WI38 (cell line): ENCODE data around the gene ZSWIM8.

Experiments
- H3K4me3 ChIP-seq: 2 replicates; pipeline ENCODE4 v1.5.1; 2011; ENCODE audit warnings: low read depth, mild to moderate bottlenecking, control low read depth, low read length
- TF ChIP-seq, protein P1 (sequence below): IDR thresholded peaks from 2 replicates; pipeline ENCODE4 v1.5.1; 2012; ENCODE audit warnings: low read depth, mild to moderate bottlenecking, control low read depth, low read length

The ZSWIM8 gene

GRCh38 chr10:73800560-73801252 lies 15.3 kb downstream of the ZSWIM8 start:
- TF ChIP-seq, protein P1, sequence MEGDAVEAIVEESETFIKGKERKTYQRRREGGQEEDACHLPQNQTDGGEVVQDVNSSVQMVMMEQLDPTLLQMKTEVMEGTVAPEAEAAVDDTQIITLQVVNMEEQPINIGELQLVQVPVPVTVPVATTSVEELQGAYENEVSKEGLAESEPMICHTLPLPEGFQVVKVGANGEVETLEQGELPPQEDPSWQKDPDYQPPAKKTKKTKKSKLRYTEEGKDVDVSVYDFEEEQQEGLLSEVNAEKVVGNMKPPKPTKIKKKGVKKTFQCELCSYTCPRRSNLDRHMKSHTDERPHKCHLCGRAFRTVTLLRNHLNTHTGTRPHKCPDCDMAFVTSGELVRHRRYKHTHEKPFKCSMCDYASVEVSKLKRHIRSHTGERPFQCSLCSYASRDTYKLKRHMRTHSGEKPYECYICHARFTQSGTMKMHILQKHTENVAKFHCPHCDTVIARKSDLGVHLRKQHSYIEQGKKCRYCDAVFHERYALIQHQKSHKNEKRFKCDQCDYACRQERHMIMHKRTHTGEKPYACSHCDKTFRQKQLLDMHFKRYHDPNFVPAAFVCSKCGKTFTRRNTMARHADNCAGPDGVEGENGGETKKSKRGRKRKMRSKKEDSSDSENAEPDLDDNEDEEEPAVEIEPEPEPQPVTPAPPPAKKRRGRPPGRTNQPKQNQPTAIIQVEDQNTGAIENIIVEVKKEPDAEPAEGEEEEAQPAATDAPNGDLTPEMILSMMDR = no peak
- H3K4me3 ChIP-seq = no peak overlapping the region

DNA sequence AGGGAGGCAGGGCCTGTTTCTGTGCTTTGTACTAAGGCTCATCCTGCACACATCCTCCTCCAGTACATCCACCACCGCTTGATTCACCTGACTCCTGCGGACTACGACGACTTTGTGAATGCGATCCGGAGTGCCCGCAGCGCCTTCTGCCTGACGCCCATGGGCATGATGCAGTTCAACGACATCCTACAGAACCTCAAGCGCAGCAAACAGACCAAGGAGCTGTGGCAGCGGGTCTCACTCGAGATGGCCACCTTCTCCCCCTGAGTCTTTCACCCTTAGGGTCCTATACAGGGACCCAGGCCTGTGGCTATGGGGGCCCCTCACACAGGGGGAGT lies 15.8 kb downstream of the ZSWIM8 start:
- TF ChIP-seq, protein P1 = no peak

DNA sequence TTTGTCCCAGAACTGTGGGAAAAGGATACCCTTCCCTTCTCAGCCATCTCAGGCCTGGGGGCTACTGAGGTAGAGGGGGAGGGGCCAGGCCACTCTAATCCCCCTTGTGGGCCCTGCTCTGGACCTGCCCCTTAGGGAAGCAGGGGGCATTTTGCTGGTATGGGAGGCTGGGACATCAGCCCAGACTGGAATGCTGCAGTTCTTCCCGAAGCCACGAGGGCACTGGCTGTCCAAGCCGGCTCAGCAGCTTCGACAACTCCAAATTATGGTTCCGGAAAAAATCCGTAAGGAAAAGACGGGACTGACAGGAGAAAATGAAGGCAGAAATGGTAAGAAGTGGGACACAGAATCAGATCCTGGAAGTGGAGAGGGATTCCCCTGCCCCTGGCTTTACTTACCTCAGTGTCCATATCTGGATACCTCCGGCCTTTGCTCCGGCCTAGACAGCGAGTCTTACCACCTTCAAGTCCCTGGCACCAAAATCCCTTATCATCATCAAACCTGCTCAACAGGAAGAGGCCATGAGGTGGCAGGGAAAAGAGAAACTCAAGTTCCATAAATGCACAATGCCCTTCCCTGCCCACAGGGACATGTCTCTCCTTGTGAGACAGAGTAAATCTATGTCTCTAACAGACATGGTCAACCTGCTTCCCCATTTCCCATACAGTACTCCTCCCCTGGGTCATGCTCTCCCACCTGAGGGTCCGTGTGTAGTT lies 17.0 kb downstream of the ZSWIM8 start:
- no peak overlapping the region for H3K4me3 ChIP-seq
- TF ChIP-seq, protein P1 = no peak

More for the DNA sequence above, 15.8 kb downstream of the ZSWIM8 start:
- H3K4me3 ChIP-seq = no peak overlapping the region

DNA sequence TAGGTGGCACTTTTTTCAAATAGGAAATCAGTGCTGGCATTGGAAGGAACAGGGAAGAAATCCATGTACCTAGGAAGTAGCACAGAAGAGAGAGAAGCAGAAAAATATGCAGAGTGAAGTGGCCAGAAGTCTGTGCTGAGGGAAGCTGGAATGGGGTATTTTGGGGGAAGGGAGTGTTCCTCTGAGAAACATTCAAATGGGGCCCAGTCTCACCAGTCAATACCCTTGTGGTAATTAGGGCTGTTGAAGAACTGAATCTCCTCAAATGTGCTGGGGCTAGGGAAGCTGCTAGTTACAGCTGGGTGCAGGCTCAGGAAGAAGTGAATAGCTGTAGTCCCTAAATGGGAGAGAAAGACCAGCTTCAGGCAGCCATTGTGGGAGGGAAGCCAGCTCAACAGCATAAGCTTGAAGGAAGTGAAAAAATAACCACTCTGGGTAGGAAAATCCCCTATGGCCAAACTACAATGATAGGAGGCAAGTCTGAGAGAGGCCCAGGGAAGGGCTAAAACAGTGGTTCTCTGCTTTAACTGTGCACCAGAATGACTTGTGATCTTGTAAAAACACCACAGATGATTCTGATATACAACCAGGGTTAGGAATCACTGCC lies 18.4 kb downstream of the ZSWIM8 start:
- TF ChIP-seq, protein P1 = no peak
- no peak overlapping the region for H3K4me3 ChIP-seq

DNA sequence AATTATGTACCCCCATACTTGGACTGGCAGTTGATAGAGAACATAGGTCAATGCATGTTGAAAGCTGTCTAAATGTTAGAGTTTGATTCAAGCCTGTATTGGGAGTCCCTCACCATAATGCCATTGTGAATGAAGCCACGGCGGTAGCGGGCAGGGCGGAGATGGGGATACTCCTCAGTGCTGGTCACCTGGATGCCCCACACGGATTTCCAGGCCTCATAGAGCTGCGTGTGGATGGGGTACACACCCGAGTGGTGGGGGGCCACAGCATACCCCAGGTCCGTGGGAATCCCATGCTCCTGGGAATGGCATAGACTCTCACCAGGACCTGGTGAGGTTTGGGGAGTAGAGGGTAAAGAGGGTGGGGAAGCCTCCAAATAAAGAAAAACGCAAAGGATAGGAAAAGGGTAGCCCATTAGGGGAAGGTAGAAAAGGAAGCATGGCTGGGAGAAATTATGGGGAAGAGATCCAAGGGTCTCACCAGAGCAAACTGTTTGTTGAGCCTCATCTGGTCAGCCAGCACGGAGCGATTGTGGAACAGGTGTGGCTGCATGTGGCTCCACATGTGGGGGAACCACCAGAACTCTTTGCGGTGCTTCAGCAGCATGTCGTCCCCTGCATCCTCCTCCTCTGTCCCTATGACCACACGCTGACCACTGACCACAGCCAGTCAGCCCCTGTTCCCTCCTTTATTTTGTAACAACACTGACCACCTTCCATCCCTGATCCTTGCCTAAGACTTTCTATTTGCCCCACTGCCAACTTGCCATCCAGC lies 21.0 kb downstream of the ZSWIM8 start:
- TF ChIP-seq, protein P1 = no peak
- no peak overlapping the region for H3K4me3 ChIP-seq

- TF ChIP-seq, protein P1 = no peak
- H3K4me3 ChIP-seq = no peak overlapping the region
Observed at GRCh38 chr10:73807471-73807870, 22.1 kb downstream of the ZSWIM8 start.
